Esophagus squamous epithelium (tissue), 5 donors: Measurements from ENCODE around the gene ICAM3. TPM values are rescaled to one million over a fixed set of nuclear protein-coding genes. Genes with fewer than 3 reads are reported as not detected.
A peak's percentile ranks its signal among the peaks of the same experiment; 100 is the strongest.

Source experiments
- DNase-seq: peaks from one replicate; lab custom pipeline; 2025; lab: John Stamatoyannopoulos, UW
- H3K27ac ChIP-seq, 4 donors: fragments of 200-600 bp; sonication (generic); one replicate each; pipeline ENCODE4 v1.5.1; 2016 to 2019; ENCODE audit warnings: mild to moderate bottlenecking in 1 of 4
- H3K27me3 ChIP-seq, 4 donors: fragments of 200-600 bp; sonication (generic); 1 replicate in 3 of 4; 2 replicates in 1 of 4; pipeline versions ENCODE4 v1.5.1 to v1.6.0; 2017 to 2021; ENCODE audit warnings: antibody characterized with exemption in 1 of 4
- H3K36me3 ChIP-seq, 3 donors: fragments of 200-600 bp; sonication (generic); one replicate each; pipeline ENCODE4 v1.5.1; 2016 to 2019
- H3K4me1 ChIP-seq, 3 donors: fragments of 200-600 bp; sonication (generic); one replicate each; pipeline ENCODE4 v1.5.1; 2017 to 2019
- H3K4me3 ChIP-seq, 4 donors: fragments of 200-600 bp; sonication (generic); 1 replicate in 3 of 4; 2 replicates in 1 of 4; pipeline ENCODE4 v1.5.1; 2016 to 2019; ENCODE audit warnings: mild to moderate bottlenecking in 2 of 4, moderate library complexity in 1 of 4
- H3K9me3 ChIP-seq, 3 donors: fragments of 200-600 bp; sonication (generic); one replicate each; pipeline ENCODE4 v1.5.1; 2016 to 2019
- POLR2A ChIP-seq, 4 donors: fragments of 450-650 bp; IDR thresholded peaks; one replicate each; pipeline ENCODE4 v1.6.1; 2017; ENCODE audit warnings: antibody characterized with exemption in 4 of 4, mild to moderate bottlenecking in 4 of 4, moderate library complexity in 3 of 4
- WGBS, 2 donors: methylation state at CpG; one replicate each; pipeline ENCODE4 v1.1.5; 2018; 5-methylcytosine and 5-hydroxymethylcytosine counted together
- intact Hi-C: fragments of 100-400 bp; cut with DNase I; formaldehyde crosslinking; loops from one replicate; pipeline ENCODE4 v1.15.0; 2022
- total RNA-seq, 4 donors: library from RNA; depleted of rRNA; stranded (reverse); fragments of >200 nt; gene quantifications; one replicate each; pipeline ENCODE4 v1.1.0, GENCODE V29; 2016
- TF ChIP-seq, protein P1 (sequence below), 6 experiments: fragments of 450-650 bp in 4 of 6; fragments of 200-600 bp in 2 of 6; sonication (generic) in 2 of 6; IDR thresholded peaks; one replicate each; pipeline ENCODE4 v1.5.1; 2016 to 2019; ENCODE audit warnings: antibody characterized with exemption in 6 of 6, mild to moderate bottlenecking in 4 of 6, moderate library complexity in 4 of 6
- donor health status: DM: yes; HTN: yes; CAD: no.

The ICAM3 gene
- total RNA-seq, 4 donors from 2014 or later, result 4.3 to 22.7 (median 8.0) TPM

DNA sequence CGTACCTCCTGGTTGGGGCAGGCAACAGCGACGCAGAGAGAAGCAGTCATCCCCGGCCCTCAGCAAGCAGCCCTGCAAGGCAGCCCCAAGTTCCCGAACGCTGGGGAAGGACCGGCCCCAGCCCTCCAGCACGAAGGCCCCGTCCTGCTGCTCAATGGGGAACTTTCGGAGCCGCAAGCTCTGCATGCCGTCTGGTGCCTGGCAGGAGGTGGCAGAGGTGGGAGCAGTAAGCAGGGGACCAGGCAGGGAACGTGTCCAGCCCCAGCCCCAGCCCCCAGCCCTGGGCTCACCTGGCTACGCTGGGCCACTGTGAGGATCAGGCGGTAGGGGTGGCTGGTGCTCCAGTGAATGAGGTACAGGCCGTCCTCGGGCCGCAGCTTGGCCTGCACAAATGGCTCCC lies 22.8 kb upstream of the ICAM3 start:
- Histone ChIP-seq H3K27me3 (no peaks in the 10 kb centered on the region), H3K9me3 (no peaks in the 10 kb centered on the region), H3K36me3 (peaks cover 36 to 100% (median 50%) of the 10 kb centered on the region in 3 donors), H3K4me1 (no peaks in the 10 kb centered on the region), H3K27ac (no peak overlapping the region), H3K4me3 (no peak overlapping the region)
- TF ChIP-seq, protein P1, sequence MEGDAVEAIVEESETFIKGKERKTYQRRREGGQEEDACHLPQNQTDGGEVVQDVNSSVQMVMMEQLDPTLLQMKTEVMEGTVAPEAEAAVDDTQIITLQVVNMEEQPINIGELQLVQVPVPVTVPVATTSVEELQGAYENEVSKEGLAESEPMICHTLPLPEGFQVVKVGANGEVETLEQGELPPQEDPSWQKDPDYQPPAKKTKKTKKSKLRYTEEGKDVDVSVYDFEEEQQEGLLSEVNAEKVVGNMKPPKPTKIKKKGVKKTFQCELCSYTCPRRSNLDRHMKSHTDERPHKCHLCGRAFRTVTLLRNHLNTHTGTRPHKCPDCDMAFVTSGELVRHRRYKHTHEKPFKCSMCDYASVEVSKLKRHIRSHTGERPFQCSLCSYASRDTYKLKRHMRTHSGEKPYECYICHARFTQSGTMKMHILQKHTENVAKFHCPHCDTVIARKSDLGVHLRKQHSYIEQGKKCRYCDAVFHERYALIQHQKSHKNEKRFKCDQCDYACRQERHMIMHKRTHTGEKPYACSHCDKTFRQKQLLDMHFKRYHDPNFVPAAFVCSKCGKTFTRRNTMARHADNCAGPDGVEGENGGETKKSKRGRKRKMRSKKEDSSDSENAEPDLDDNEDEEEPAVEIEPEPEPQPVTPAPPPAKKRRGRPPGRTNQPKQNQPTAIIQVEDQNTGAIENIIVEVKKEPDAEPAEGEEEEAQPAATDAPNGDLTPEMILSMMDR (IDR thresholded peaks at IDR 0.05), result no peak
- TF ChIP-seq POLR2A (IDR thresholded peaks at IDR 0.05), result no peak
- no peak for DNase-seq
- intact Hi-C loops, result no loop called here
- 98 to 100% methylated on average over 2 to 9 of the region's 18 CpGs for WGBS, 2 donors

DNA sequence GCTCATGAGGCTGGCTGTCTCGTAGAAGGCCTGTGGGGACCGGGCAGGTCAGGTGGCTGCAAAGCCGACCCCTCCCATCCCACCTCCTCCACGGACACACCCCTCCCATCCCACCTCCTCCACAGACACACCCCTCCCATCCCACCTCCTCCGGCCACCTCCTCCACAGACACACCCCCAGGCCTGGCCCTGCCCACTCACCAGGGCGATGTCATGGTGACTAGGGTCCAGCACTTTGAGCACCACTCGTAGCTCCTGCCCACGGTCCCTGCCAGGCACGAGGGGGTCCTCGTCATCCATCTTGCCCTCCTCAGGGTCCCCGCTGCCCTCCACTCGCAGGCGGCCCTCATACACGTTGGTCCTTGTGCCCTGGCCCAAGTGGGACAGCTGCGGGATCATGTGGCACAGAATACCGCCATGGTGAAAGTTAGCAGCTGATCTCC lies 22.2 kb upstream of the ICAM3 start:
- Histone ChIP-seq H3K36me3 (peaks cover 32 to 100% (median 49%) of the 10 kb centered on the region in 3 donors), H3K4me1 (no peaks in the 10 kb centered on the region), H3K9me3 (no peaks in the 10 kb centered on the region), H3K27me3 (no peaks in the 10 kb centered on the region), H3K27ac (no peak overlapping the region), H3K4me3 (no peak overlapping the region)
- intact Hi-C loops, result no loop called here
- 91 to 93% methylated on average over 5 to 13 of the region's 16 CpGs for WGBS, 2 donors
- TF ChIP-seq POLR2A (IDR thresholded peaks at IDR 0.05), result no peak
- TF ChIP-seq, protein P1 (IDR thresholded peaks at IDR 0.05), result no peak
- no peak for DNase-seq

DNA sequence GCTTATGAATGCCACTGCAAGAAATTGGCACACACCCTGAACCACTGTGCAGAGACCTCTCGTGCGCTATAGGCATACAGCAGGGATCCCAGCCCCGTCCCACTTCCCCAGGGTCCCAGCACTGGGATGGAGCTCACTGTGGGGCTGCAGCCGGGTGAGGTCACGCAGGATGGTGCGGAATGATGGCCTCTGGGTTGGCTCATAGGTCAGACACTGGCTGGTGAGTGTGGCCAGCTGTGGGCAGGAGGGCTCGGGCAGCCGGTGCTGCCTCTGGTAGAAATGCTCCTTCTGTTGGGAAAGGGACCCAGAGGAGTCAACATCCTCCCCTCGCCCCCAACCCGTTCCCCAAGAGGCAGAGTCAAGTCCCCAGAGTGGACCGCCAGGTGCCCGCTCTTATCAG lies 17.0 kb upstream of the ICAM3 start:
- Histone ChIP-seq H3K9me3 (no peaks in the 10 kb centered on the region), H3K4me1 (peaks cover 0 to 8% (median 0%) of the 10 kb centered on the region in 3 donors), H3K4me3 (no peak overlapping the region), H3K27me3 (no peaks in the 10 kb centered on the region), H3K27ac (no peak overlapping the region), H3K36me3 (peaks cover 13 to 100% (median 46%) of the 10 kb centered on the region in 3 donors)
- intact Hi-C loops, result no loop called here
- DNase-seq, result no peak
- WGBS, 2 donors, result 72 to 94% methylated on average over 3 to 4 of the region's 12 CpGs
- TF ChIP-seq, protein P1 (IDR thresholded peaks at IDR 0.05), result no peak
- no peak for TF ChIP-seq POLR2A (IDR thresholded peaks at IDR 0.05)

DNA sequence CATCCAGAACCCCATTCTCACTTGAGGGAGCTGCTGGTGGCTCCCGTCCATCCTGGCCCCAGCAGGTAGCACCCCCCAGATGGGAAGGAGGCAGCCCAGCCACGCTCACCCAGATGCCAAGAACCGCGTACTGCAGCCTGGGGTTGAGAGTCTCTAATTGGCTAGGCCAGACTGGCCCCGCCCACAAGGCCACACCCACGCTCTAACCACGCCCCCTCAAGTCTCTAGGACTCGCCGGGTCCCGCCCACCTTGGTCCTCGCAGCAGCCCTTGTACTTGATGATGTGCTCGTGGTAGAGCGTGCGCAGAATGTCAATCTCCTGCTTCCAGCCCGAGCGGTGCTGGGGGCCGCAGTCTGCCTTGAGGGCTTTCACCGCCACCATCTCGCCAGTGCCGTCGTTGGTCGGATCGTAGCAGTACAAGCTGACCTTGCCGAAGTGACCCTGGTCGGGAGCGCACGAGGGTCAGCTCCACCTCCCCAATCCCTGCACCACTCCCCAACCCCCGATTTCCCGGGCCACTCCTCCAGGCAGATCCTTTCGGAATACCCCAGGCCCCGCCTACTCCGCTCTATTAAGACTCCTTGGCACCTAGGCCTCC lies 14.5 kb upstream of the ICAM3 start:
- Histone ChIP-seq H3K36me3 (peaks cover 6 to 98% (median 43%) of the 10 kb centered on the region in 3 donors), H3K4me1 (peaks cover 0 to 8% (median 0%) of the 10 kb centered on the region in 3 donors), H3K27me3 (no peaks in the 10 kb centered on the region), H3K9me3 (no peaks in the 10 kb centered on the region), H3K4me3 (peak overlapping the region in 1 of 4 donors; percentile 32), H3K27ac (peak overlapping the region in 2 of 4 donors; percentile 54 to 69)
- TF ChIP-seq, protein P1 (IDR thresholded peaks at IDR 0.05), result no peak
- no peak for TF ChIP-seq POLR2A (IDR thresholded peaks at IDR 0.05)
- intact Hi-C loops, result no loop called here
- DNase-seq, result no peak
- WGBS, 2 donors, result 89 to 94% methylated on average over 23 to 24 of the region's 32 CpGs
